RWPE2 (cell line): Measurements from ENCODE around the gene TANGO2.
A peak's percentile ranks its signal among the peaks of the same experiment; 100 is the strongest.

Experiments
- ATAC-seq: fragments of 200-7000 bp; cut with Tn5 transposase; 3 replicates; pipeline ENCODE4 v1.9.1; 2021; ENCODE audit warnings: low read depth
- DNase-seq: peaks from one replicate; pipeline ENCODE4 v3.0.0-alpha.2; 2020; ENCODE audit warnings: low spot score
- H3K27ac ChIP-seq: fragments of 450-650 bp; 2 replicates; pipeline ENCODE4 v1.5.1; 2017; ENCODE audit warnings: mild to moderate bottlenecking; ENCODE audit not compliant: poor library complexity, severe bottlenecking
- H3K27me3 ChIP-seq: fragments of 250-450 bp; sonication (Bioruptor Pico); 2 replicates; pipeline ENCODE4 v1.5.1; 2021; ENCODE audit warnings: mild to moderate bottlenecking, moderate library complexity; ENCODE audit not compliant: insufficient read depth, poor library complexity, severe bottlenecking
- H3K36me3 ChIP-seq: fragments of 250-450 bp; sonication (Bioruptor Pico); 2 replicates; pipeline ENCODE4 v1.5.1; 2020; ENCODE audit warnings: low read depth, mild to moderate bottlenecking, moderate library complexity
- H3K4me1 ChIP-seq: fragments of 250-450 bp; sonication (Bioruptor Pico); 2 replicates; pipeline ENCODE4 v1.5.1; 2021; ENCODE audit warnings: mild to moderate bottlenecking, moderate library complexity; ENCODE audit not compliant: insufficient read depth, poor library complexity, severe bottlenecking
- H3K4me3 ChIP-seq: fragments of 250-450 bp; sonication (Bioruptor Pico); 2 replicates; pipeline ENCODE4 v1.5.1; 2021; ENCODE audit warnings: mild to moderate bottlenecking, moderate library complexity; ENCODE audit not compliant: severe bottlenecking
- H3K9me3 ChIP-seq: fragments of 250-450 bp; sonication (Bioruptor Pico); 2 replicates; pipeline ENCODE4 v1.5.1; 2021; ENCODE audit warnings: mild to moderate bottlenecking, moderate library complexity; ENCODE audit not compliant: severe bottlenecking
- TF ChIP-seq, protein P1 (sequence below): fragments of 450-650 bp; IDR thresholded peaks from one replicate; pipeline ENCODE4 v1.5.1; 2017; ENCODE audit warnings: mild to moderate bottlenecking, moderate library complexity; ENCODE audit not compliant: poor library complexity, severe bottlenecking

Gene TANGO2

DNA sequence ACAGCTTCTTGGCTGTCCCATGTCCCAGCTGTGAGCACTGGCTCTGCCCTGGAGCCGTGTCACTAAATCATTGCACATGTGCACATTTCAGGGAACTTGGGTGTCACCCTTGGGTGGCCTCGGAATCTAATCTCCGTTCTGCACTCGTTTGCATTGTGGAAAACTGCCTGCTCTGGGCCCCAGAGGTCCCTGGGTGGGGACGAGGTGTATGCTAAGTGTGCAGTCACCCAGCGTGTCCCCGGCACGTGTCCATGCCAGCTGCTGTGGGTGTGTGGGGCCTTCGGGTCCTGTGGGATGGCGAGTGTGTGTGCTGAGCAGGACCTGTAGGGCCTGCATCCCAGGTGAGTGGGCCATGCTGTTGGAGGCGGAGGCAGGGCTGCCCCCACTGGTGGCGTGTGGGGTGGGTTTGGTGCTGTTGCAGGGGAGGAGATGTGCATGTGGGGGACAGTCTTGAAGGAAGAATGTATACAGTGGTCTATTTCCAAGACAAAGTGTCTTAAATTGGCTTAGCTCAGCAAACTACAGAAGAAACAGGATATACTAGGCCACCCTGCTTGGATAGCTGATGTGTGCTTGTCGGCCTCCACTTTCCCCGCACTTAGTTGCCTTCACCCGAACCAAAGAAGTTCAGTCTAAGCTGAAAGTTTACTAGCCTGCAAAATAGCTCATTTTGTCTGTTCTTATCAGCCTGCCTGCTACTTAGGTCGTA, 14.6 kb downstream of the TANGO2 start:
- Histone ChIP-seq H3K27ac (no peak overlapping the region), H3K36me3 (0 out of 2 replicates have a peak, but pooled peaks cover 6% of the 10 kb centered on the region), H3K27me3 (no peaks in the 10 kb centered on the region), H3K4me3 (no peak overlapping the region), H3K9me3 (no peaks in the 10 kb centered on the region), H3K4me1 (peaks cover 7% of the 10 kb centered on the region)
- peak; percentile 44 for DNase-seq
- no peak for ATAC-seq
- TF ChIP-seq, protein P1, sequence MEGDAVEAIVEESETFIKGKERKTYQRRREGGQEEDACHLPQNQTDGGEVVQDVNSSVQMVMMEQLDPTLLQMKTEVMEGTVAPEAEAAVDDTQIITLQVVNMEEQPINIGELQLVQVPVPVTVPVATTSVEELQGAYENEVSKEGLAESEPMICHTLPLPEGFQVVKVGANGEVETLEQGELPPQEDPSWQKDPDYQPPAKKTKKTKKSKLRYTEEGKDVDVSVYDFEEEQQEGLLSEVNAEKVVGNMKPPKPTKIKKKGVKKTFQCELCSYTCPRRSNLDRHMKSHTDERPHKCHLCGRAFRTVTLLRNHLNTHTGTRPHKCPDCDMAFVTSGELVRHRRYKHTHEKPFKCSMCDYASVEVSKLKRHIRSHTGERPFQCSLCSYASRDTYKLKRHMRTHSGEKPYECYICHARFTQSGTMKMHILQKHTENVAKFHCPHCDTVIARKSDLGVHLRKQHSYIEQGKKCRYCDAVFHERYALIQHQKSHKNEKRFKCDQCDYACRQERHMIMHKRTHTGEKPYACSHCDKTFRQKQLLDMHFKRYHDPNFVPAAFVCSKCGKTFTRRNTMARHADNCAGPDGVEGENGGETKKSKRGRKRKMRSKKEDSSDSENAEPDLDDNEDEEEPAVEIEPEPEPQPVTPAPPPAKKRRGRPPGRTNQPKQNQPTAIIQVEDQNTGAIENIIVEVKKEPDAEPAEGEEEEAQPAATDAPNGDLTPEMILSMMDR: no peak

DNA sequence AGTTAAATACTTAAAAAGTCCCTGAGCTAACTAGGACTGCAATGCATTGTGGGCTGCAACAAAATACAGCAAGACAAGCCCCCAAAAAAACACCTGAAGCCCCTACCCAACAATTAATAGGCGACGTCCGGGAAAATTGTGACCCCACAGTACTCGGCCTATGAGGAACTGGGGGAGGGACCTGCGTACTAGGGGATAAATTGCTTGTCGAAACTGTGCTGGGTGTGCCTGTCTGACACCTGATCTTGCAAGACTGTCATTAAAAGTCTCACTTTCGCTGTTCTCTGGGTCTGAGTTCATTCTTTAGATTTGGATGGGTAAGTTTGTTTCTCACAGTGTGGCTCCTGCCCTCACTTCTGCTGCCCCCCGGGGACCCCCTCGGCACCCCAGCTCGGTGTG, 15.2 kb downstream of the TANGO2 start:
- DNase-seq (no peak), ATAC-seq (no peak)
- peaks cover 7% of the 10 kb centered on the region for H3K4me1 ChIP-seq
- TF ChIP-seq, protein P1: no peak
- no peaks in the 10 kb centered on the region for H3K27me3 ChIP-seq
- no peaks in the 10 kb centered on the region for H3K9me3 ChIP-seq
- no peak overlapping the region for H3K27ac ChIP-seq
- no peak overlapping the region for H3K4me3 ChIP-seq
- 0 out of 2 replicates have a peak, but pooled peaks cover 6% of the 10 kb centered on the region for H3K36me3 ChIP-seq

DNA sequence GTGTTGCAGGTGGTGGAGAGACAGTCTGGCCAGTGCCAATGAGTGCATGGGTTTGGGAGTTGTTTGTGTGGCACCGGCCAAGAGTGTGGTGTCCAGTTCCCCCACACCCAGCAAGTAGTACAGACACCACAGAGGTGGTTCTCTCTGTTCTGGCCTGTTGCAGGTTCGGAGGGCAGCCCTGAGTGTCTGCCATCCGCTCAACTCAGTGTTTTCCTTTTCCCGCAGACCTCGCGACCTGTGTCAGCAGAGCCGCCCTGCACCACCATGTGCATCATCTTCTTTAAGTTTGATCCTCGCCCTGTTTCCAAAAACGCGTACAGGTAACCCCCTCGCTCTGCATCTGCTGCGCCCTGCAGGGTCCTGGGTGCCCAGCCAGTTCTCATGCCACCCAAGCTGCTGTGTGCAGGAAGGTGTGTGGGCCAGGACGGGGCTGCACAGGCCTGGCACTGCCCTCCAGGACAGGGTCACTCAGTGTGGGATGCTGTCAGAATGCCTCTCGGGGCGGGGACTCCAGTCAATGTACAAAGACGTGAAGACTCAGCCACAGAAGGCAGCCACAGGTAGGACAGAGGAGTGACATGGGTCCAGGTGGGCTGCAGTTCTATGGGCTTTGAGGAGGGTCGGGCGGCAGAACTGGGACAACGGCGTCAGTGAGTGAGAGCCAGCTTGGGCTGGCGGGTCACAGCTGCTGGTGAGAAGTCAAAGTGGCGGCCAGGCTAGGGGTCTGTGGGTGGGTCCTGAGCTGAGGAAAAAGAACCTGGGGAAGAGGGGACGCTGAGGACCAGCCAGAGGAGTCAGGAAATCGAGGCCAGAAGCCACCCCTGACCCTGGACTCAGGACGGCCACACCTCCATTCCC, 15.9 kb downstream of the TANGO2 start:
- no peak for ATAC-seq
- no peak overlapping the region for H3K27ac ChIP-seq
- no peaks in the 10 kb centered on the region for H3K27me3 ChIP-seq
- no peaks in the 10 kb centered on the region for H3K9me3 ChIP-seq
- DNase-seq: peak; percentile 57
- TF ChIP-seq, protein P1: no peak
- peaks cover 7% of the 10 kb centered on the region for H3K4me1 ChIP-seq
- no peak overlapping the region for H3K4me3 ChIP-seq
- H3K36me3 ChIP-seq: 0 out of 2 replicates have a peak, but pooled peaks cover 6% of the 10 kb centered on the region

DNA sequence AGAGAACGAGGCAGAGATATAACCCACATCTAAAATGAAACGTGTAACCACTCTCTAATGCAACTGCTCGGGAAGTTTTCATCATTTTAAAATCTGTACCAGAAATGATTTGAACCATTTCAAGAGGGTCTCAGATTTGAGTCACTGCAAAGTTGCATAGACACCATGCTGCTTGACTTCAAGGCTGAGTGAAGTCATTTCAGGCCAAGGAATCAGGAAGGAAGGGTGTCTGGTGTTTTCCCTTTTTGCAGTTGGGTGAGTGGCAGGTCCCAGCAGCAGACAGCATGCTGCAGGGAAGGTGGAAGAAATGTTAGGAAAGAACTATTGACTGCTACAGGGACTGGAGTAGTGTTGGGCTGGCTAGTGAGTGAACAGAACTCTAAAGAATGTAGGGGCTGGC, 16.5 kb downstream of the TANGO2 start:
- H3K27ac ChIP-seq: no peak overlapping the region
- H3K27me3 ChIP-seq: no peaks in the 10 kb centered on the region
- H3K4me1 ChIP-seq: peaks cover under 1% of the 10 kb centered on the region
- H3K36me3 ChIP-seq: 0 out of 2 replicates have a peak, but pooled peaks cover 6% of the 10 kb centered on the region
- DNase-seq: no peak
- H3K9me3 ChIP-seq: no peaks in the 10 kb centered on the region
- no peak overlapping the region for H3K4me3 ChIP-seq
- no peak for ATAC-seq
- TF ChIP-seq, protein P1: no peak

DNA sequence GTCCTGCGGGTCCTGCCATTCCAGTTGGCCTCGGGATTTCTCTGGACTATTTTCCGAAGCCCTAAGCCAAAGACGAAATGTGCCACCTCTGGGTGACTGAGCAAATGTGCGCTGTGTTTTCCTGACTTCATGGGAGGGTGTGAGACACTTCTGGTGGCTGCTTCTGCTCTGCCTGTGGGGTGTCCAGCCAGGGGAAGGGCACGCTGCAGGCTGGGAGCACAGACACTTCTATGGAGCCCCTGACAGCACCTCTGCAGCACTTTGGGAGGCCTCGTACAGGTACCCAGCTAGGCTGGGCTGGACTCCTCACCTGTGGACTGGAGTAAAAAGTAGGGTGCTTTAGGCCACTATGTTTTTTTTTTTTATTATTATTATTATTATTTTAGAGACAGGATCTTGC, 17.7 kb downstream of the TANGO2 start:
- H3K4me1 ChIP-seq: no peaks in the 10 kb centered on the region
- H3K27me3 ChIP-seq: no peaks in the 10 kb centered on the region
- DNase-seq: no peak
- H3K4me3 ChIP-seq: no peak overlapping the region
- H3K36me3 ChIP-seq: 0 out of 2 replicates have a peak, but pooled peaks cover 6% of the 10 kb centered on the region
- no peaks in the 10 kb centered on the region for H3K9me3 ChIP-seq
- H3K27ac ChIP-seq: no peak overlapping the region
- TF ChIP-seq, protein P1: no peak
- no peak for ATAC-seq
